ENCODE results near the gene RPL38. TPM values are rescaled to one million over a fixed set of nuclear protein-coding genes. Genes with fewer than 3 reads are reported as not detected.

The RPL38 gene
- total and polyA plus RNA-seq, 2 of the 4 experiments (the other 2 are of a cell fraction) = 111 to 527 TPM

DNA sequence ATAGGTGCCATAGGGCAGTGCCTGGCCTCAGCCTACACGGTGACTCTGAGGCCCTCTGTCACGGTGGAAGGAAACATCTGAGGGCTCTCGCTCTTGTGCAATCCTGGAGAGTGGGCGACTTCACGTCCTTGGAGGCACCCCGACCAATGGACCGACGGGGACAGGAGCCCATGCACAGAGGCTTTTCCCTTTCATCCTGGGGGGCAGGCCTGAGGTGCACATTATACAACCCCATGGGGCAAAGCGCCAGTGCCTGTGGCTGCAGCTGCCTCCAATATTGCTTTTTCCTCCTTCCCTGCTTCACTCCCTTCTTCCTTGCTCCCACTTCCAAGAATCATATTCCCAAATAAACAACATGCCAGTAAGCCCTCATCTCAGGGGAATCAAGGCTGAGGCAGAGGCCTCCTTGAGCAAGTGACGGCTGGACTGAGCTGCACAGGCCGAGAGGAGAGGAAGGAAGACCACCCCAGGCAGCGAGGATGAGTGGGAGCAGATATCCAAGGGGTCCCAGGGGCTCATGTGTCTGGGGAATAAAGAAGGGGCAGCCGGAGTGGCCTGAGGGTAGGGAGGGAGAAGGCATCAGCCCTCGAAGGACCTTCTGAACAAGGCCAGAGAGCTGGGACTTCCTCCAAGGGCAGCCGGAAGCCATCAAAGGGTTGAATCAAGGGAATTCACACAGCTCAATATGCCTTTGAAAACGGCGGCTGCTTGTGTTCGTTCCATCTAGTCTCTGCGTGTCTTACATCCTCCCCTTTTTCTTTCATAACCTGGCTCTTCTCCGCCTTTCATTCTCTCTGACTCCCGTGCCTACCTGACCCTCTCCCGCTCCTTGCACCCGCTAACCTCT lies 42.6 kb upstream of the RPL38 start:
- in situ Hi-C loops (cut with MboI; ENCODE audit: low sequenced_read_pairs) = no loop called here

More for the DNA sequence above, 42.6 kb upstream of the RPL38 start:
- Histone ChIP-seq H3K4me1 (ENCODE audit: control insufficient read depth, insufficient read depth, low read length) (no peaks in the 10 kb centered on the region), H3K36me3 (ENCODE audit: control insufficient read depth, insufficient read depth, low read length) (no peaks in the 10 kb centered on the region), H4K5ac (ENCODE audit: low read depth, low read length) (no peak overlapping the region), H3K27me3 (ENCODE audit: control insufficient read depth, insufficient read depth, low read length) (no peaks in the 10 kb centered on the region), H3K9me3 (ENCODE audit: control insufficient read depth, insufficient read depth, low read length) (peaks cover 17% of the 10 kb centered on the region), H3K23ac (ENCODE audit: low read depth, low read length) (no peak overlapping the region), H2BK120ac (ENCODE audit: low read depth, low read length) (no peak overlapping the region), H2BK15ac (ENCODE audit: low read depth, low read length) (no peak overlapping the region), H3K27ac (ENCODE audit: insufficient read depth, low read length) (no peak overlapping the region), H3K4me2 (ENCODE audit: low read depth, low read length) (no peak overlapping the region), H3K9me1 (ENCODE audit: insufficient read depth, low read length) (no peaks in the 10 kb centered on the region), H4K91ac (ENCODE audit: insufficient read depth, low read depth, low read length) (no peak overlapping the region), H3K18ac (ENCODE audit: low read depth, low read length) (no peak overlapping the region), H2BK5ac (ENCODE audit: low read depth, low read length, poor library complexity, severe bottlenecking) (no peak overlapping the region), H2AK9ac (replicated peaks; ENCODE audit: low read depth, low read length, poor library complexity) (no peak overlapping the region), H3K14ac (replicated peaks; ENCODE audit: low read depth, low read length) (no peak overlapping the region), H4K20me1 (ENCODE audit: insufficient read depth, low read length) (no peaks in the 10 kb centered on the region), H3K4me3 (ENCODE audit: insufficient read depth, low read depth, low read length) (no peak overlapping the region), H3K56ac (ENCODE audit: extremely low read depth, insufficient read depth, low read length) (no peak overlapping the region), H2AFZ (replicated peaks; ENCODE audit: low read length, poor library complexity) (no peak overlapping the region), H2BK20ac (ENCODE audit: low read depth, low read length) (no peak overlapping the region), H4K8ac (ENCODE audit: low read depth in 2 of 2, low read length in 2 of 2) (no peak overlapping the region), H2AK5ac (ENCODE audit: low read depth, low read length) (no peak overlapping the region), H3K9ac (ENCODE audit: low read depth, low read length) (no peak overlapping the region), H3K4ac (ENCODE audit: low read depth, low read length) (no peak overlapping the region), H3K79me1 (ENCODE audit: low read depth in 1 of 2, low read length in 2 of 2) (no peaks in the 10 kb centered on the region)
- DNase-seq (no peak), ATAC-seq (ENCODE audit: low read depth) (no peak)
- WGBS, 2 experiments (ENCODE audit: extremely low coverage in 2 of 2, insufficient read length in 1 of 2) = 48% methylated on average over 11 of the region's 23 CpGs; no CpG with 5 or more reads in 1 of the 2 experiments
- ChIA-PET CTCF (no interaction called here), POLR2A (ENCODE audit: unreplicated experiment) (interaction anchor here (0.6 kb wide), 1 partner anchor 76 kb away, joined by 3 read pairs; no protein-coding TSS in a partner anchor)
- dilution Hi-C loops (cut with HindIII; ENCODE audit: low sequenced_read_pairs, unreplicated experiment) = no loop called here
- intact Hi-C loops (cut with micrococcal nuclease) = no loop called here
- no TSS peak for BruUV-seq (replicated peaks)
- TF ChIP-seq MXI1 (IDR thresholded peaks at IDR 0.05; ENCODE audit: borderline replicate concordance, low read depth, low read length) = no peak
- no peak for TF ChIP-seq RCOR1 (IDR thresholded peaks at IDR 0.05; ENCODE audit: insufficient replicate concordance, low read length)
- no peak for TF ChIP-seq ELK1 (IDR thresholded peaks at IDR 0.05; ENCODE audit: borderline replicate concordance, low read depth, low read length)
- no peak for TF ChIP-seq RFX5 (IDR thresholded peaks at IDR 0.05; ENCODE audit: low read depth, low read length)
- TF ChIP-seq CHD1 (IDR thresholded peaks at IDR 0.05; ENCODE audit: low read depth, low read length) = no peak
- TF ChIP-seq BHLHE40 (IDR thresholded peaks at IDR 0.05; ENCODE audit: low read depth, low read length) = no peak
